ENCODE results near the gene DENND1A. TPM values are rescaled to one million over a fixed set of nuclear protein-coding genes. Genes with fewer than 3 reads are reported as not detected.

DENND1A gene
- total and polyA plus RNA-seq, 2 experiments from 2014 or later, result 13.1 to 28.7 TPM

- Mint-ChIP-seq H3K27me3 (ENCODE audit: insufficient read depth, low read depth, poor library complexity) (peaks cover 13% of the 10 kb centered on the region), H3K36me3 (ENCODE audit: low read depth) (peaks cover 2% of the 10 kb centered on the region; the same call in 1 of the 3 replicates), H3K4me3 (no peak overlapping the region), H3K4me1 (peaks cover 49% of the 10 kb centered on the region), H3K27ac (no peak overlapping the region), H3K9me3 (no peaks in the 10 kb centered on the region; the same call in 2 of the 3 replicates)
- Histone ChIP-seq H3K9me2 (ENCODE audit: insufficient read depth) (no peaks in the 10 kb centered on the region), H4K20me1 (replicated peaks; ENCODE audit: insufficient read depth) (no peaks in the 10 kb centered on the region), H3K27me3 (ENCODE audit: insufficient read depth) (no peaks in the 10 kb centered on the region), H3F3A (replicated peaks; ENCODE audit: low read depth) (0 out of 2 replicates have a peak, but pooled peaks cover 3% of the 10 kb centered on the region), H3K4me3 (no peak overlapping the region), H2AFZ (no peak overlapping the region), H3K27ac (ENCODE audit: low read depth) (no peak overlapping the region), H3K36me3 (ENCODE audit: insufficient read depth) (no peaks in the 10 kb centered on the region), H3K79me2 (replicated peaks; ENCODE audit: insufficient read depth) (no peaks in the 10 kb centered on the region), H3K4me1 (ENCODE audit: insufficient read depth) (peaks cover 28% of the 10 kb centered on the region), H3K4me2 (no peak overlapping the region)
- no peak for ATAC-seq
- DNase-seq (ENCODE audit: low spot score), result no peak
- TF ChIP-seq CREB1 (CRISPR knock-in tag; IDR thresholded peaks at IDR 0.05; ENCODE audit: low read depth), result no peak
- no peak for TF ChIP-seq ZNF114 (CRISPR knock-in tag; IDR thresholded peaks at IDR 0.05)
- TF ChIP-seq JUNB (IDR thresholded peaks at IDR 0.05; ENCODE audit: unreplicated experiment), result no peak
- no peak for TF ChIP-seq NANOG (IDR thresholded peaks at IDR 0.05; ENCODE audit: borderline replicate concordance)
- no peak for TF ChIP-seq ZNF462 (CRISPR knock-in tag; IDR thresholded peaks at IDR 0.05)
- no peak for TF ChIP-seq STAT1 (IDR thresholded peaks at IDR 0.05; ENCODE audit: unreplicated experiment)
- TF ChIP-seq, protein P1, sequence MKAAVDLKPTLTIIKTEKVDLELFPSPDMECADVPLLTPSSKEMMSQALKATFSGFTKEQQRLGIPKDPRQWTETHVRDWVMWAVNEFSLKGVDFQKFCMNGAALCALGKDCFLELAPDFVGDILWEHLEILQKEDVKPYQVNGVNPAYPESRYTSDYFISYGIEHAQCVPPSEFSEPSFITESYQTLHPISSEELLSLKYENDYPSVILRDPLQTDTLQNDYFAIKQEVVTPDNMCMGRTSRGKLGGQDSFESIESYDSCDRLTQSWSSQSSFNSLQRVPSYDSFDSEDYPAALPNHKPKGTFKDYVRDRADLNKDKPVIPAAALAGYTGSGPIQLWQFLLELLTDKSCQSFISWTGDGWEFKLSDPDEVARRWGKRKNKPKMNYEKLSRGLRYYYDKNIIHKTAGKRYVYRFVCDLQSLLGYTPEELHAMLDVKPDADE (IDR thresholded peaks at IDR 0.05), result no peak
- no peak for TF ChIP-seq EZH2 (IDR thresholded peaks at IDR 0.05; ENCODE audit: low read depth, unreplicated experiment)
- no peak for TF ChIP-seq ZNF331 (CRISPR knock-in tag; IDR thresholded peaks at IDR 0.05; ENCODE audit: low read depth)
- no peak for TF ChIP-seq POLR2AphosphoS5 (IDR thresholded peaks at IDR 0.05; ENCODE audit: low read depth)
These were observed 505.2 kb downstream of the DENND1A start for GRCh38 chr9:123424552-123425225.
